GM21825 (cell line): Measurements from ENCODE around the gene CDK11B.

Experiments used
- ATAC-seq: cut with Tn5 transposase; IDR thresholded peaks from one replicate; pipeline ENCODE4 v1.9.1; 2021; ENCODE audit warnings: mild to moderate bottlenecking, moderate library complexity; ENCODE audit not compliant: unreplicated experiment

Gene CDK11B

DNA sequence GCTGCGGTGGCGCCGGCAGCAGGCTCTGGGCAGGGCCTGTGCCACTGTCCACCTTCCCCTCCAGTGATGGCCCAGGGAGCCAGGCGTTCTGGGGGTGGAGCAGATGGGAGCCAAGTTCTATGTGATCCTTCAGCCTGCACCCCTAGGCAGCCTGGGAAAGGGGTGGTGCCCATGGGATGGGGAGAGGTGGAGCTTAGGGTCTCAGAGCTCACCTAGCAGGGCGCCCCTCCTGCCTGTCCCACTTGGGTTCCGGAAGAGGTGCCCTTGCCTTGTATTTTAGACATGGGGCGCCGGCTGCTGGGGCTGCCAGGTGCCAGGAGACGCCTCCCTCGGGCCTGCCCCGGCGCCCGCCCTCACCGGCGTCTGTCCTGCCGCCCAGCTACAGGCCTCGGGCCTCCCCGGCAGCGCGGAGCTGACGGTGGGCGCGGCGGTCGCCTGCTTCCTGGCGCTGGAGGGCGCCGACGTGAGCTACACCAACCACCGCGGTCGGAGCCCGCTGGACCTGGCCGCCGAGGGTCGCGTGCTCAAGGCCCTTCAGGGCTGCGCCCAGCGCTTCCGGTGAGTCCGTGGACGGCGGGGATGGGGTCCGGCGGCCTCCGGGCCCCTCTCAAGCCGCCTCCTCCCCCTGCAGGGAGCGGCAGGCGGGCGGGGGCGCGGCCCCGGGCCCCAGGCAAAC is 29.9 kb downstream of the CDK11B start:
- no peak for ATAC-seq

DNA sequence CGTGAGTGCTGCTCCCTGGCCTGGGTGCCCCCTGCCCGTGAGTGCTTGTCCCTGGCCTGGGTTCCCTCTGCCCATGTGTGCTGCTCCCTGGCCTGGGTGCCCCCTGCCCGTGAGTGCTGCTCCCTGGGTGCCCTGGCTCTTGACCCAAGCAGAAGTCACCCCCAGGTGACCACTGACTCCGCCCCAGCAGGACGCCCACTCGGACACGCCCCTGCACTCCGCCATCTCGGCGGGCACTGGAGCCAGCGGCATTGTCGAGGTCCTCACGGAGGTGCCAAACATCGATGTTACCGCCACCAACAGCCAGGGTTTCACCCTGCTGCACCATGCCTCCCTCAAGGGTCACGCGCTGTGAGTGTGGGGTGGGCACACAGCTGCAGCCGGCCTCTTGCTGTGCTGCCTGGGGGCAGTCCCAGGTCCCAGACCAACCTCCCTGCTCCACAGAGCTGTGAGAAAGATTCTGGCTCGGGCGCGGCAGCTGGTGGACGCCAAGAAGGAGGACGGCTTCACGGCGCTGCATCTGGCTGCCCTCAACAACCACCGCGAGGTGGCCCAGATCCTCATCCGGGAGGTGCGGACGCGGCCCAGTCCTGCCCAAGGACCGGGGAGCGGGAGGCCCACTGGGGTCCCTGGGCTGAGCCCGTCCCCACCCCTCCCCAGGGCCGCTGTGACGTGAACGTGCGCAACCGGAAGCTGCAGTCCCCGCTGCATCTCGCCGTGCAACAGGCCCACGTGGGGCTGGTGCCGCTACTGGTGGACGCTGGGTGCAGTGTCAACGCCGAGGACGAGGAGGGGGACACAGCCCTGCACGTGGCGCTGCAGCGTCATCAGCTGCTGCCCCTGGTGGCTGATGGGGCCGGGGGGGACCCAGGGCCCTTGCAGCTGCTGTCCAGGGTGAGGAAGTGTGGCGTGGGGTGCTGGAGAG is 30.7 kb downstream of the CDK11B start:
- ATAC-seq = no peak

DNA sequence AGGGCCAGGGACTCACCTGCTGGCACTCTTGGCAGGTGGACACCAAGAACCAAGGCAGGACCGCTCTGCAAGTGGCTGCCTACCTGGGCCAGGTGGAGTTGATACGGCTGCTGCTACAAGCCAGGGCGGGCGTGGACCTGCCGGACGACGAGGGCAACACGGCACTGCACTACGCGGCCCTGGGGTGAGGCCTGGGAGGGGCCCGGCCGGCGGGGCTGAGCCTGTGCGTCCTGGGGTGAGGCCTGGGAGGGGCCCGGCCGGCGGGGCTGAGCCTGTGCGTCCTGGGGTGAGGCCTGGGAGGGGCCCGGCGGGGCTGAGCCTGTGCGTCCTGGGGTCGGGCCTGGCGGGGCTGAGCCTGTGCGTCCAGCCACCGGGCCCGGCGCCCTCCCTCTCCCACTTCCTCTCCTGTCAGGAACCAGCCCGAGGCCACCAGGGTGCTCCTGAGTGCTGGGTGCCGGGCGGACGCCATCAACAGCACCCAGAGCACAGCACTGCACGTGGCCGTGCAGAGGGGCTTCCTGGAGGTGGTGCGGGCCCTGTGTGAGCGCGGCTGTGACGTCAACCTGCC is 31.5 kb downstream of the CDK11B start:
- no peak for ATAC-seq

DNA sequence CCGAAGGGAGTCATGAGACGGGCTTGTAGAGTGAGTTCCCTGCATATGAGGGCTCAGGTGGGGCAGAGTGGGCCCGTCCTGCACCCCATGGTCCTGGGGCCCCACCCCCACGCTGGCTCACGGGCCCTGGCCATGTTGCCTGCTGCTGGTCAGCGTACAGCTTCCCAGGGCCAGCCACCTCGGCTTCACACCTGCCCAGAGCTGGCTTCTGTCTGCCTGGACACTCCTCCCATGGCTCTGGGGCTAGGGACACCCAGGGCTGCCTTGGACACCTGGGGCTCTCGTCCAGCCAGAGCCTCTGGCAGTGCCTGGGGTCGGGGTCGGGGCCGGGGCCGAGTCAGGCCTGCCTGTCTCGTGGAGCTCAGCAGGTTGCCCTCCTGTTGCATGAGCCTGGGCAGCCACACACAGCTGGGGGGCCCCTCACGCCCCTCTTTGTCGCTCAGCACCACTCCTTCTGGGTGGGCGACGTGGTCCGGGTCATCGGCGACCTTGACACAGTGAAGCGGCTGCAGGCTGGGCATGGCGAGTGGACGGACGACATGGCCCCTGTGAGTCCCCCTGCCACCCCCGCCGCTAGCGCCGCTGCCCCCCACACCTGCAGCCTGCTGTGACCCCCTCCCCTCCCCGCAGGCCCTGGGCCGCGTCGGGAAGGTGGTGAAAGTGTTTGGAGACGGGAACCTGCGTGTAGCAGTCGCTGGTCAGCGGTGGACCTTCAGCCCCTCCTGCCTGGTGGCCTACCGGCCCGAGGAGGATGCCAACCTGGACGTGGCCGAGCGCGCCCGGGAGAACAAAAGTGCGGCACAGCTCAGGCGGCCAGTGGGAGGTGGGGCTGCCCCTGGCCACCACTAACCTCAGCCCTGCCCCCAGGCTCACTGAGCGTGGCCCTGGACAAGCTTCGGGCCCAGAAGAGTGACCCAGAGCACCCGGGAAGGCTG is 32.3 kb downstream of the CDK11B start:
- no peak for ATAC-seq

DNA sequence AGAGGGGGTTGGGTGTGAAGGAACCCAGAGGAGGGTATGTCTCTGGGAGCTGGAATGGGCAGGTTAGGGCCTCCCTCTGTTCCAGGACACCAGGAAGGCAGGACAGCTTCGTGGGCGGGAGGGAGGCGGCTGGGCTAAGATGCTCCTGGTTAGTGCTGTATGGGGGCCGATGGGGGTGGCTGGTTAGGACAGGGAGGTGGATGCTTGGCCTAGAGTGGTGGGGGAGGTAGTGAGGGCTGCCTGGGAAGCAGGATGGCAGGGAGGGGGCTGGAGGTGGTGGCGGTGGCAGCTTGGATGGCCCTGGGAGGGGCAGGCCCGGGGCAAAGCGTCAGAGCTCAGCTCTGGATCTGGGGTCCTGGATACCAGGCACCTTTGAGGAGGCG is 33.0 kb downstream of the CDK11B start:
- ATAC-seq = no peak

DNA sequence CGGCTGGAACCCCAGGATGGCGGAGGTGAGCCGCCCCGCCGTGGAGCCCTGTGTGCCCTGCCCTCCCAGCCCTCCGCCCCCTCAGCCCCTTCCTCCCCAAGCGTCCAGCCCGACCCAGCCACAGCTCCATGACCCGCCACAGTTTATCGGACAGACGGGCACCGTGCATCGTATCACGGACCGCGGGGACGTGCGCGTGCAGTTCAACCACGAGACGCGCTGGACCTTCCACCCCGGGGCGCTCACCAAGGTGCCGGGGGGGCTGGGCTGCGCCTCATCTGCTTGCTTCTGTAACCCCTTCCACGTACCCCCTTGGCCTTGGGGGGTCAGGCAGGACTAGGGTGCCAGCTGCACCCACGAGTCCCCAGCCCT is 33.4 kb downstream of the CDK11B start:
- ATAC-seq = no peak

DNA sequence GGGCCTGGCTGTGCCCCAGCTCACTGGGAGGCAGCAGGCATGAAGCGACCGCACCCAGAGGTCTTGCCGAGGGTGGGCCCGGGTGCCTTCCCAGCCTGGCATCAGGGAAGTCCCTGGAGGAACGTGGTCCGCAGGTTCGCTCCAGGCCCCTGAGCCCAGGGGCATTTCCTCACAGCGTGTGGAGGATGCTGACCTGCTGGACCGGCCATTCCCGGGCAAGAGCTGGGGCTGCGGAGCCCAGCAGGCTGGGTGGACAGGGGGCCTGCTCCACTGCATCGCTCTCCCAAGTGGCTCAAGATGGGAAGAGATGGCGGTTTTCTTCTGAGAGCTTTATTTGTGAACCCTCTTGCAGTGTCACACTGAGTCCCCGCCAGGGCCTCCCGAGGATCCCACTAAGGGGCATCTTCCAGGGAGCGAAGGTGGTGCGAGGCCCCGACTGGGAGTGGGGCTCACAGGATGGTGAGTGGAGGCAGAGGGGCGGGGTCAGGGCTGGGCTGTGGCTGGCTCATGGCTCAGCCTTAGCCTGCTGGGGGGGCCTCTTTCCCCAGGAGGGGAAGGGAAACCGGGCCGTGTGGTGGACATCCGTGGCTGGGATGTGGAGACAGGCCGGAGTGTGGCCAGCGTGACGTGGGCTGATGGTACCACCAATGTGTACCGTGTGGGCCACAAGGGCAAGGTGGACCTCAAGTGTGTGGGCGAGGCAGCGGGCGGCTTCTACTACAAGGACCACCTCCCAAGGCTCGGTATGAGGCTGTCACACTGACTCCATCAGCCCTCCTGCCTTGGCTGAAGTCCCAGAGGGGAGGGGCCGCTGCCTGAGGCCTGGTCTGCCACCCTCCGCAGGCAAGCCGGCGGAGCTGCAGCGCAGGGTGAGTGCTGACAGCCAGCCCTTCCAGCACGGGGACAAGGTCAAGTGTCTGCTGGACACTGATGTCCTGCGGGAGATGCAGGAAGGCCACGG is 34.1 kb downstream of the CDK11B start:
- no peak for ATAC-seq

DNA sequence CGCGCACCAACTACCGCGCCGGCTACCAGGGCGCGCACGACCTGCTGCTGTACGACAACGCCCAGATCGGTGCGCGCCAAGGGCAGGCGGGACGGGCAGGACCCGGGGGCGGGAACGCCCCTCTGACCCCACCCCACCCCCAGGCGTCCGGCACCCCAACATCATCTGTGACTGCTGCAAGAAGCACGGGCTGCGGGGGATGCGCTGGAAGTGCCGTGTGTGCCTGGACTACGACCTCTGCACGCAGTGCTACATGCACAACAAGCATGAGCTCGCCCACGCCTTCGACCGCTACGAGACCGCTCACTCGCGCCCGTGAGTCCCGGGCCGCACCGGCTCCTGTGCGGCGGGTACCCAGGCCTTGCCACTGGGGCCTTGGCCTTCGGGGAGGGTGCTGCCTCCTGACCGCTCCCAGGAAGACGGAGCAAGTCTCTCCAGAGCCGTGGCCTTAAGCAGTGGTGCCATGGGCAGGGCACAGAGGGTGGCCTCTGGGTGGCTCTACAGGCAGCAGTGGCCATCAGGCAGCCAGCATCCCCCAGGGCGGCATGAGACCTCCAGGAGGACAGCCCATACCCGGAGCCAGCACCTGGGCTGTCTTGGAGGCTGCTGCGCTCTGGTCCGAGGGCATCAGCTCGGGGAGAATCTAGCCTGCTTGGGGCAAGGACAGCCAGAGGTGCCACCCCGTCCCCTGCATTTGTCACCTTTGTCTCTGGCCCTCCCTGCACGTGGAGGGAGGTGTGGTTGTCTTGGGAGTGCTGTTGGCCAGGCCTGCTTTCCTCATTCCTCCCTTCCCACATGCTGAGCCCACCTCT is 35.0 kb downstream of the CDK11B start:
- ATAC-seq = no peak

DNA sequence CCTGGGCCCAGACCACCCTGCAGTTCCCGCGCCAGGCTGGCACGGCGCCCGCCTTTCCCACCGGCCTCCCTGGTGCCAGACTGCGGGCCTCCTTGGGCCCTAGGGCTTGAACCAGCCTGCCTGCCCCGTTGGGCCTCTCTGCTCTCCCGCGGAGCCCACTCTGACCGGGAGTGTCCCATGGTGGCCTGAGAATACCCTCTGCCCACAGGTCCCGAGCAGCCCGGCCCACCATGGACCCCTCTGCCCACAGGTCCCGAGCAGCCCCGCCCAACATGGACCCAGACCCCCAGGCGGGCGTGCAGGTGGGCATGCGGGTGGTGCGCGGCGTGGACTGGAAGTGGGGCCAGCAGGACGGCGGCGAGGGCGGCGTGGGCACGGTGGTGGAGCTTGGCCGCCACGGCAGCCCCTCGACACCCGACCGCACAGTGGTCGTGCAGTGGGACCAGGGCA is 35.6 kb downstream of the CDK11B start:
- ATAC-seq = no peak

DNA sequence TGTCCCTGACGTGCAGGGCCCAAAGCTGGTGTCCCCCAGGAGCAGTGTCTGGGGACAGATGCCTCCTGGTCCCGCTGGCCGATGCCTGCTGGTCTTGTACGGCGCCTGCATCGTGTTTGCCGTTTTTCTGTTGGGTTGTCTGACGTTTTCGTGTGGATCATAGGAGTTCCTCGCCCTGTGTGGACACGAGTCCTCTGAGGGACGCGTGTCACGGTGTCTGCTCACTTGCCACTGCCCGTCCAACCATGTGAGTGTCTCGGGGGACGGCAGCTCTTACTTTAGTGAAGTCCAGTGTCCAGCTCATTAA is 36.1 kb downstream of the CDK11B start:
- ATAC-seq = no peak

DNA sequence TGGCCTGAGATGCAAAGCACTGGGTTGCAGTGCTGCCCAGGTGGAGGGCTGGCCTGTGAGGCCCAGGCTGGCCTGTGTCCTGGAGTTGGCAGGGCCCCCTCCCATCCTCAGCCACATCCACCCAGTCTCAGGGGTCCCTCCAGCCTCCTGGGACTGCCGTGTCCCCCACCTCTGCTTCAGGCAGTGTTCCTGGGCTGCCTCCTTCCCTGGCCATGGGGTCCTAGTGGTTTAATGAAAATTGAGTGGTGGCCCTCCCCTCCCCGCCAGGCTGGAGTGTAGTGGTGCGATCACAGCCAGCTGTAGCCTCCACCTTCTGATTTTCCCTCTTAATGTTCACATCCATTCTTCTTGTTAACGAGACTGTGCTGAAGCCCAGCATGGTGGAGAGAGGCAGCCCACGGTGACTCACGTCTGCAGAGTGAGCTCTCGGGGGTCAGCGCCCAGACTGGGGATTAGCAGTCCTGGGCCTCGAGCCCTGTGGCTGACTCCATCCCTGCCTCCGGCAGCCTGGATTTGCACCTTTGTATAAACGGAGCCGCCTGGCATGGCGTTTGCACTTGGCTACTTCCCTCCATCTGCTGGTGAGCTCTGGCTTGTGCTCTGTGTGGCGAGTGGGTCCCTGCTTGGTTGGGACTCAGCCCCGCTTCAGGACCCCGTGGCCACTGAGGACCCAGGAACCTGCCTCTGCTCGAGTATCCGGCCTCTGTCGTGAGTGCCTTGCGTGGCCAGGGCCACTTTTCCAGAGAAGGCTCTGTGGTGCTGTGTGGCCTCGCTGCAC is 36.6 kb downstream of the CDK11B start:
- ATAC-seq = no peak

DNA sequence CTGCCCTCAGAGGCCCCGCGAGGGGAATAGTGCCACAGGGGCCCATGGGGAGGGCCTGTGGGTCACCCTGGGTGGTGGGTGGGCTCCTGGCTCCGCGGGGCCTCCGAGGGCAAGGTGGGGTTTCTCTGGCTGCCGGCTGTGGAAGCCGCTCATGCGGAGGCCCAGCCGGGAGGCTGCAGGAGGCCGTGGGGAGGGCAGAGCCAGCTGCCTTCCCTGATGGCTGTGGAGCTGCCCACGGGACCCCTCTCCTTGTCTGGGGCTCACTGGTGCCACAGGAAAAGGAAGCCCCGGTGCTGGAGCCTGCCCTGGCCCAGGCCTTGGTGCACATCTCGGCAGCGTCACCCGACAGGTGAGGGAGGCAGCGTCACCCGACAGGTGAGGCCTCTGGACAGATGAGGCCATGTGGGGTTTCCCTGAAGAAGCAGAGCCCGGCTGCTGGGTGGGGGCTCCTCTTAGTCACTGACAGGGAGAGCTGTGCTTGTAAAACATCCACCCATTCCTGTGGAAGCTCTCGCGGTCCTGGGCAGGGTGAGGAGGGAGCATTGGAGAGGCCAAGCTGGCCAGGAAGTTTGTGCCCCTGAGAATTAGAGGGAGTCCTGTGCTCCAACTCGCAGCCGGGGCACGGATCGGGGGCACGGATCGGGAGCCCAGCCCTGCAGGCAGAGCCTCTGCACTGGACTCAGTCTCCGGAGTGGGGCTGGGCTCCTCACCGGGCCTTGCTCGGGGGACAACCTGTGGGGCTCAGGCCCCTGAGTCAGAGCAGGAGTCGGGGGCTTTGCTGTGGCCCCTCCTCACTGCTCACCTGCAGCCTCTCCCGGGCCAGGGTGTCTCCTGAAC is 37.4 kb downstream of the CDK11B start:
- no peak for ATAC-seq

DNA sequence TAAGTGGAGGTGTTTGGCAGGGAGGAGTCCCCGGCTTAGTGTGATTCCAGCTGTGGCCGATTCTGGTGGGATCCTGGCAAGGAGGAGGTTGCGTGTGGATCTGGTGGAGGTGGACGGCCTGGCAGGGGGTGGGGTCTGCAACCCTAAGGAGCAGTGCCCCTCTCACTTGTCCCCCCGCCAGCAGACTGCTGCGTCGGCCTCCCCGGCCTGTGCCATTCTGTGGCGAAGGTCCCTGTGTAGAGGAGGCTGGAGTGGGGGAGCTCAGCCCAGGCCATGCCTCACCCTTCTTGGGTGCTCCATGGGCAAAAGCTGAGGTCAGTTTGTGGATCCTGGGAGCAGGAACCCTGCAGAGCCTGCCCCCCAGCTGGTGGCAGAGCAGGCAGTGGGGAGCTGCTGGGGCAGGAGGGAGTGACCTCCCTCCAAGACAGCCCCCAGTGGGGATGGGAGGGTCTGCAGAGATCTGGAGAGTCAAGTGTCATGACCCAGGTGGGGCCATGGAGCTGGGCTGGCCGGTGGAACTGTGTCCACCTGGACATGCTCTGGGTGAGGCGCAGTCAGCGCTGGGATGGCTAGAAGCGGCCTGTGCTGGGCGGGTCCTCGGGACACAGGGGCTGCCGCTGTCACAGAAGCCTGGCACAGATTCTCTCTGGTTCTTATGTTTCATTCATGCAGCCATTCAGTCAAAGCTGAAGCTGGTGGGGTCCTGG is 38.2 kb downstream of the CDK11B start:
- ATAC-seq = no peak

DNA sequence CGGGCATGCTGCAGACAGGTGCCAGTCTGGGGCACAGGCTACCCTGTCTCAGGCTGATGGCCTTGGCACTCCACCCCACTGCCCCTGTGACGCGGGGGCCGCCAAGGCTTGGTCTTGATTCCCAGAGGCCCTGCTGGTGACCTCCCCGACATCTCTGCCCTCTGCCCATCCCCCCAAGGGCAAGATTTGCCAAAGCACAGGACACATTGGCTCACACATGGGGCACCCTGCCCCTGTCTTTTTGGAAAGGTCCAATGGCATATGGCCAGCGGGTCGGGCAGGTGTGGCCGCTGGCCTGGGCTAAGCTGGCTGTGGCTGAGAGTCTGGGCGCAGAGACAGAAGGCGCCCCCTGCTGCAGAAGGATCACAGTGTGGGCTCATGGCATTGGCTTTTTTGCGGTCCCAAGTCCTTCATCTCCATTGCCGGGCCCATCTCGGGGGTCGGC is 38.9 kb downstream of the CDK11B start:
- no peak for ATAC-seq

DNA sequence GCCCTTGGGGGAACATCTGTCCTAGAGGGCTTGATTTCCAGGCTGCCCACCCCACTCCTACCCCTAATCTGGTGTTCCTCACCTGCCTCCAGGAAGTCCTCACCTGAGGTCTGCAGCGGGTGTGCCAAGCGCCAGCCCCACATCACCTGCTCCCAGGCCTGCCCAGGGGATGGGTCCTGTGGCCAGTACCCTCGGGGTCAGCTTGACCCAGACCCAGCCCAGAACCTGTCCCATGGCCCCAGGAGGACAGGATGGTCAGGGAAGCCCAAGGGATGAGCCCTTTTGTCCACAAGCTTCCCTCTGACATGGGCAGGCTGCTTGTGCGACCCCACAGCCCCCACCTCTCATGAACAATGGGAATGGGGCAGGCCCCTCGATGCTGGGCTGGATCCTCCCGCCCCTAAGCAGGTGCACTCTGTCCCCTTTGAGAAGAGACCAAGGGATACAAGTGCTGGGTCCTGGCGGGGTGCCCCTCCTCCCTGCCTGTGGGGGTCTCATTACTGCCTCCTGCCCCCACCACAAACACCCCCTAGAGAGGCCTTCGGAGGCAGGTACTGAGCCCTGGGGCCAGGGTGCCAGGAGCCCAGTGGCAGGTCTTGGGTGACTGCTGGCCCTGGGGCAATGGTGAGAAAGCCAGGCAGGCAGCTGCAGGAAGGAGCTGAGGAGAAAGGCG is 40.3 kb downstream of the CDK11B start:
- ATAC-seq = no peak

DNA sequence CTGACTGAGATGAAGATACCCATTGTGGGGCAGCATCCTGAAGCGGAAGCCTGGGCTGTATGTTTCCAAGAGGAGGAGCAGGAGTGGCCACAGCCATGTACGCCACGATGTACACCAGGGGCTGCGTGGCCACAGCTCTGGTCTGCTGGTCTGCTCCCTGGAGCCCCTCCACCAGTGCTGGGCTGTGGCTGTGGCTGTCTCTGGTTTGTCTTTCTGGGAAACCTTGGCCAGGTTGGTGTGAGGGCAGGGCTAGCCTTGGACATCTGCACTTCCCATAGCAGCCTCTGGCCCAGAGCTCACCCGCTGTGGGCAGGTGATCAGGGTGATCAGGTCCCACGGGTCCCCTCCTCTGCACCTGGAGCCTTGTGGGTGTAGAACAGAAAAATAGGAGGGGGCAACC is 40.9 kb downstream of the CDK11B start:
- no peak for ATAC-seq
